Kidney tubule cell (primary cell): ENCODE data around the gene UTP11.
A peak's percentile ranks its signal among the peaks of the same experiment; 100 is the strongest.

Source experiments
- DNase-seq: peaks from one replicate; pipeline ENCODE4 v3.0.0-alpha.2; 2018; ENCODE audit warnings: low spot score

Gene UTP11

GRCh38 chr1:38071312-38072256, 59.0 kb downstream of the UTP11 start:
- DNase-seq: peak; percentile 51

- no peak for DNase-seq
Observed at GRCh38 chr1:38072858-38073257, 60.3 kb downstream of the UTP11 start.

- no peak for DNase-seq
Observed at GRCh38 chr1:38073534-38074301, 61.2 kb downstream of the UTP11 start.

- DNase-seq: no peak
Observed at GRCh38 chr1:38074302-38074677, 61.8 kb downstream of the UTP11 start.
